HG02642 (cell line): ENCODE data around the gene FAM98C.
"Not testable (repeated sequence)": the region's sequence is repeated elsewhere in the genome, so short reads cannot be mapped to it uniquely, and the experiment has no call there.

Experiments
- ATAC-seq: cut with Tn5 transposase; IDR thresholded peaks from one replicate; pipeline ENCODE4 v1.9.1; 2021; ENCODE audit warnings: mild to moderate bottlenecking; ENCODE audit not compliant: unreplicated experiment, poor library complexity

FAM98C gene

GRCh38 chr19:38421856-38422255 lies 19.0 kb downstream of the FAM98C start:
- no peak for ATAC-seq

DNA sequence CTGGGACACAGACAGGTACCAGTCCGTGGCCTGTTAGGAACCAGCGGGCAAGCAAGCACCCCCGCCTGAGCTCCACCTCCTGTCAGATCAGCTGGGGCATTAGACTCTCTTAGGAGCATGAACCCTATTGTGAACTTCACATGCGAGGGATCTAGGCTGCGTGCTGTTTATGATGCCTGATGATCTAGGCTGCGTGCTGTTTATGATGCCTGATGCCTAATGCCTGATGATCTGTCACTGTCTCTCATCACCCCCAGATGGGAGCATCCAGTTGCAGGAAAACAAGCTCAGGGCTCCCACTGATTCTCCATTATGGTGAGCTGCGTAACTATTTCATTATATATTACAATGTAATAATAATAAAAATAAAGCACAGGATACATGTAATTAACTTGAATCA lies 19.5 kb downstream of the FAM98C start:
- ATAC-seq, result no peak

- no peak for ATAC-seq
These were observed 21.4 kb downstream of the FAM98C start for GRCh38 chr19:38424272-38424671.

DNA sequence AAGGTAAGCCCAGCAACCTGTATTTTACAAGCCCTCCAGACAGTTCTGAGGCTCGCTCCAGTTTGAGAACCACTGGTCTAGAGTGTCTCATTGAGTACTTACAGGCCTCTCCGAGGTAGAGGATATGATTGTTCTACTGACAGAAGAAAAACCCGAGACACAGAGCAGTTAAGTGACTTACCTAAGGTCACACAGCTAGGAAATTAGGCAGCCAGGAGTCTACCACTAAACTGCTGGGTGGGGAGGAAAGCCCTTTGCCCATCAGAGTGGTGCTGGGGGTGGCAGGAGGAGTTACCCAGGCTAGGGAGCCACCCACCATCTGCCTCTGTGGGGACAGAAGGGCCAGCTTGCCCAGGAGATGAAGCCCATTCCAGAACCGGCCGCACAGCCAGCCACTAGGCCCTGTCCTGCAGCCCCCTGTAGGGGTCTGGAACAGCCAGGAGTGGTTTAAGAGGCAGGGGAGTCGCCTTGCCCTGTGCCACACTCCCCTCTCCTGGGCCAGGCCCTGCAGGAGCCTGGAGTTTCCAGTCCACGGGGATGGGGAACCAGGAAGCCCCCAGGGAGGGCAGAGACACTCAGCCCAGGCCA lies 22.4 kb downstream of the FAM98C start:
- ATAC-seq, result no peak

DNA sequence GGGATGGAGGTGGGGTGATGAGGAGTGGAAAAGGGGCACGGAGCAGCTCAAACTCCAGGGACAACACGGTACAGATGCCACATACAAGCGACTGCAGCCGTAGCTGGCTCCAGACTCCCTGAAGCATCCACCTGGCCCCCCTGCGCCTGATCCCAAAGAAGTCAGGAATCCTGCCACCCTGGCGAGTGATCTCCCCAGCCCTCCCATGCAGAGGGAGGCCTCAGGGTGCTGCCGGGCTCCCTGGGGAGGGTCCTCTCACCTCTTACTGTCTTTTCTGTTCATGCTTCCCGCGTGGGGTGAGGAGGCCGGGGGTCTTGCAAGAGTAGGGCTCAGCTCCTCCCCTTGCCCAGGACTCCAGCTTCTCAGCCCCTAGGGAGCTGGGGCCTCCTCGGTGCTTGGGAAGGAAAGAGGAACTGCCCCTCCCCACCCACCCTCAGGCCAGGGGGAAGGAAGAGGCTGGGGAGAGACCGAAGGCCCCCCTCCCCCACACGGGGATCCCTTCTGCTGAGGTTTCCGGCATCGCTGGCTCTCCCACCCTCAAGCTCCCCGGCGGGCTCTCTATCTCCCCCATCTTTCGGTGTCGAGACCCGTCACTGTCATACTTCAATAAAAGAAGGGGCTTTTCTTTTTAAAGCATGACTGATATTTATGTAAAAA lies 23.0 kb downstream of the FAM98C start, which contains the start of gene RASGRP4:
TSS of gene RASGRP4 (minus strand) at position 410 of the 657 bp plus-strand sequence. CDS start at position 282, 128 bp downstream.
- no peak for ATAC-seq

GRCh38 chr19:38427035-38427677 lies 24.3 kb downstream of the FAM98C start:
- ATAC-seq, result not testable (repeated sequence)

DNA sequence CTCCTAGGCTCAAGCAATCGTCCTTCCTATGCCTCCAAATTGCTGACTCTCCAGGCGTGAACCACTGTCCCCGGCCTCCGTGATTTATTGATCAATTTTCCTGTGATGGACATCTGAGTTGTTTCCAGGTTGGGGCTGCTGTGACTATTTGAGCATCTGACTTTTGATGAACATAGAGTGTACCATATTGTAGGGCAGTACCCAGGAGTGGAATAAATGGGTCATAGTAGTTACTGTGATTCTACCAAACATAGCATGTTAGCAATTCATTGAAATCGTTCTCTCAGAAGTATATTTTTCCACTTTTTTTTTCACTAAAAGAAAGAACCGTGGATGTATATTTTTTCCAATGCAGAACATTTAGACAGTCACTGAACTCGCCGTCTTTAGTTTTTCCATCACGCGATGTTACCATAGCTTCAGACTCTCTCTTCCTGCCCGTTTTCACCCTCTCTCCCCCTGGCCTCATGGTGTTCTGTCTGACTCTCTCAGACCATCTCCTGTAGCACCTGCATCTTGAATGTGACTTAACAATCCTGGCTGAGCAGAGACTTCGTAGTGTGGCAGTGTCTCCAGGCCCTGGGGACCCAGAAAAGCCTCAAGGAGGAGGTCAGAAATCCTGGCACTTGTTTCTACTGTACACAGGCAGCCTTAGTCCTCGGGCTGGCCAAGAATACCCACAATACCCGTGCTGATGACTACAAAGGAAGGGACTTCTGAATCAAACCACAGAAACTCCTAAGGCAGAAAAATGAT lies 26.3 kb downstream of the FAM98C start:
- ATAC-seq, result no peak

DNA sequence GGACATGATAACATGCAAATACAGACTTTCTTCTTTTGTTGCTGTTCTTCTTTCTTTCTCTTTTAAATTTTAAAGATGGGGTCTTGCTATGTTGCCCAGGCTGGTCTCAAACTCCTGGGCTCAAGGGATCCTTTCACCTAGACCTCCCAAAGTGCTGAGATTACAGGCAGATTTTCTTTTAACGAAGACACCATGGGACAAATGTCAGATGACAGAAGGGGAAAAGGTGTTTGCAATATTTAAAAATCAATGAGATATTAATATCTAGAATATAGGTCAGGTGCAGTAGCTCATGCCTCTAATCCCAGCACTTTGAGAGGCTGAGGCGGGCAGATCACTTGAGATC lies 26.9 kb downstream of the FAM98C start:
- no peak for ATAC-seq

DNA sequence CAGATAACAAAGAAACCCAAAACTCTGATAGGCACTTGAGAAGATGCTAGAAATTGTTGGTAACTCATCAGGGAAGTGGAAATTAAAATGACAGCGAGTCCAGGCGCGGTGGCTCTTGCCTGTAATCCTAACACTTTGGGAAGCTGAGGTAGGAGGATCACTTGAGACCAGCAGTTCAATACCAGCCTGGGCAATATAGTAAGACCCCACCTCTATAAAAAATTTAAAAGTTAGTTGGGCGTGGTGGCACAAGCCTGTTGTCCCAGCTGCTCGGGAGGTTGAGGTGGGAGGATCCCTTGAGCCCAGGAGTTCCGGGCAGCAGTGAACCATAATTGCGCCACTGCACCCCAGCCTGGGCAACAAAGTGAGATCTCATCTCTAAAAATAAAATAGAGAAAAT lies 28.0 kb downstream of the FAM98C start:
- no peak for ATAC-seq

DNA sequence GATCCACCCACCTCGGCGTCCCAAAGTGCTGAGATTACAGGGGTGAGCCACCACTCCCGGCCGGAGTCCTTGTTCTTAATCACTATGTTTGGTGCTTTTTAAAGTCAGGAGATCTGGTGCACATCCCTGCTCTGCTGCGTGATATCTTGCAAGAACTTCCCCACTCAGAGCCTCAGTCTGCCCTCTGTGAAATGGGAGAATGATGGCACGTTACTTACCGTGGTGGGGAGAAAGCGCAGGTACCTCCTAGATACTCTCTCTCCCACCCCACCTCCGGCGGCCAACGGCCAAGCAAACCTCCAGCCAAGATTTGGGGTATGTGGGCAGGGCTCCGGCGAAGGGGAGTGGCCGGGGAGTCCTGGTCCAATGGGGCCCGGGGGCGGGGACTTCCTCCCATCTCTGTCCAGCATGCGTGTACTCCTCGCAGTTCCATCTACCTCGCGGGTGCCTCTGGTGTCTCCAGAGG lies 30.4 kb downstream of the FAM98C start, which contains the start of gene RYR1:
TSS of gene RYR1 (plus strand) at position 424 of the 466 bp plus-strand sequence. CDS start 139 bp downstream, outside the sequence.
- ATAC-seq, result no peak

GRCh38 chr19:38434549-38435051 lies 31.7 kb downstream of the FAM98C start:
- ATAC-seq, result no peak

DNA sequence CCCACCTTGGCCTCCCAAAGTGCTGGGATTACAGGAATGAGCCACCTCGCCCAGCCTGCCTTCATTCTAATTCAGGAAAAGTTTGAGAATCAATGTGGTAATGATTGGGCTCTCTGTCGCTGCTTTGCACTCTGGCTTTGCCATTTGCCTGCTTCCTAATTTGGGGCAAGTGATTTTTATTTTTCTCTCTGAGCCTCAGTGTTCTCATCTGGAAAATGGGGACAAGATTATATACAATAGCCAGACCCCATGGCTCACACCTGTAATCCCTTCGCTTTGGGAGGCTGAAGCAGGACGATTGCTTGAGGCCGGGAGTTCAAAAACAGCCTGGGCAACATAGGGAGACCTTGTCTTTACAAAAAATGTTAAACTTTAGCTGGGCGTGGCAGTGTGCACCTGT lies 34.4 kb downstream of the FAM98C start:
- no peak for ATAC-seq

GRCh38 chr19:38437917-38438316 lies 35.0 kb downstream of the FAM98C start:
- no peak for ATAC-seq

DNA sequence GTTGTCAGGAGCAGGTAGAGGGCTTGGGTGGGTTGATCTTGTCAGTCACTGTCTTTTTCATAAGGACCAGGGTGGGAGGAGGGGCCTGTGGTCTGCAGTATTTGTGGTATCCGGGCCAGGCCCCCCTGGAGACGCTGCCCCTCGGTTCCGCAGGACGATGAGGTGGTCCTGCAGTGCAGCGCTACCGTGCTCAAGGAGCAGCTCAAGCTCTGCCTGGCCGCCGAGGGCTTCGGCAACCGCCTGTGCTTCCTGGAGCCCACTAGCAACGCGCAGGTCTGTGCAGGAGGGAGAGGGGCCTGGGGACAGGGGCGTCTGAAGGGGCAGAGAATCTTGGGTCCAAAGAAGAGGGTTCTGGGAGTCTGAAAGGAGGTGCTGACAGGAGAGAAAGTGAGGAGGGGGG lies 37.7 kb downstream of the FAM98C start:
- ATAC-seq, result no peak

- ATAC-seq, result no peak
These were observed 38.9 kb downstream of the FAM98C start for GRCh38 chr19:38441657-38442348.

DNA sequence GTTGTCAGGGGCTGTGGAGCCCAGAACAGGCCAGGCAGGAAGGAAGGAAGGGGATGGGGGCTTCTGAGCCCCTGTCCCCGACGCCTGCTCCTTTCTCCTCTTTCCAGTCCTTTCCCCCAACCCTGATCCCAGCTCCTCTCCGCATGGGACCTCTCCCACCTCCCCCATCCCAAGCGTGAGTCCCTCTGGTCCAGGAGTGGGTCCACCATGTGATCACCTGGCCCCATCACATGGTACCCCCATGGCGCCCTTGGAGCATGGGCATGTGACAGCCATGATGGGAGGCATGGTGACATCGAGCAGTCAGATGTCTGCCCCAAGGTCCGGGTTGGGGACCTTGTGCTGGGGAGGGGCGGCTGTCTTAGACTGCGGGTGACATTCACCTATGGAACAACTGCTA lies 39.8 kb downstream of the FAM98C start:
- ATAC-seq, result no peak

- no peak for ATAC-seq
These were observed 40.6 kb downstream of the FAM98C start for GRCh38 chr19:38443458-38443999.

- no peak for ATAC-seq
These were observed 41.1 kb downstream of the FAM98C start for GRCh38 chr19:38444026-38444425.

DNA sequence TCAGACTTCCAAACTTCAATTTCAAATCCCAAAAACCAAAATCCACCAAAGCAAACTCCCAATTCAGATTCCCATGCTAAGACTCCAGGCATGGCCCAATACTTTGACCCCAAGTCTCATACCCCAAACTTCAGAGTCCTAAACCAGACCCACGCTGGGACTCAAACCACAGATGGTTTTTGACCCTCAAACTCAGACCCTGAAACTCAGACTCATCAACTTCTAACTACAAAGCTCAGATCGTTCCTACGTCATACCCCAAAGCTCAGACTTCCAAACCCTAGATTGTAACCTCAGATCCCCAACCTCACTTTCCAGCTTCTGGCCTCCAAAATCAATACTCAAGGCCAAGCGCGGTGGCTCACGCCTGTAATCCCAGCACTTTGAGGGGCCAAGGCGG lies 42.5 kb downstream of the FAM98C start:
- ATAC-seq, result no peak

- no peak for ATAC-seq
These were observed 45.3 kb downstream of the FAM98C start for GRCh38 chr19:38448225-38448624.
